GM13977 (cell line): ENCODE measurements around the gene CDK16.

ENCODE experiments used
- DNase-seq: peaks from one replicate; pipeline ENCODE4 v3.0.0; 2012; ENCODE audit warnings: low spot score
- CTCF ChIP-seq: IDR thresholded peaks from 2 replicates; pipeline ENCODE4 v1.5.1; 2012; ENCODE audit warnings: mild to moderate bottlenecking, control low read depth; ENCODE audit not compliant: insufficient read depth; ENCODE audit errors: extremely low read depth, missing control alignments
- in situ Hi-C: fragments of 300-500 bp; cut with MboI; formaldehyde crosslinking; loops from one replicate; pipeline ENCODE4 v1.12.0; 2022; ENCODE audit warnings: low sequenced_read_pairs, low pct_unique_long_range_greater_than_20kb, mixed read lengths, inconsistent platforms; ENCODE audit not compliant: unreplicated experiment

The CDK16 gene

GRCh38 chrX:47231167-47231566, 12.7 kb downstream of the CDK16 start:
- in situ Hi-C loops = no loop called here
- no peak for DNase-seq
- no peak for TF ChIP-seq CTCF

GRCh38 chrX:47232197-47232802, 13.8 kb downstream of the CDK16 start:
- DNase-seq = no peak
- TF ChIP-seq CTCF = no peak
- in situ Hi-C loops = no loop called here

GRCh38 chrX:47232803-47233332, 14.4 kb downstream of the CDK16 start, which contains the start of gene USP11:
Gene USP11 (plus strand): TSS chrX:47233009. CDS start chrX:47233044, 35 bp downstream.
- DNase-seq = peak; percentile 68
- TF ChIP-seq CTCF = no peak
- in situ Hi-C loops = no loop called here

GRCh38 chrX:47233333-47234113, 15.0 kb downstream of the CDK16 start:
- in situ Hi-C loops = no loop called here

GRCh38 chrX:47234583-47234982, 16.1 kb downstream of the CDK16 start:
- TF ChIP-seq CTCF = no peak
- in situ Hi-C loops = no loop called here
- DNase-seq = no peak

More at GRCh38 chrX:47233333-47234113, 15.0 kb downstream of the CDK16 start:
- no peak for TF ChIP-seq CTCF
- peak; percentile 89 for DNase-seq

- TF ChIP-seq CTCF = no peak
- DNase-seq = no peak
- in situ Hi-C loops = no loop called here
These were observed 17.2 kb downstream of the CDK16 start for GRCh38 chrX:47235691-47236103.
